ENCODE measurements around the gene CRTC3. TPM values are rescaled to one million over a fixed set of nuclear protein-coding genes. Genes with fewer than 3 reads are reported as not detected.

Gene CRTC3
- total and polyA plus RNA-seq, 11 donors, result 12.0 to 42.2 (median 24.0) TPM

- peak overlapping the region in 3 of 12 donors; percentile 11 to 17 (median 14) for H3K4me3 ChIP-seq
- H3K27ac ChIP-seq, result peak overlapping the region; percentile 75 to 91 (median 84)
- TF ChIP-seq POLR2A (IDR thresholded peaks at IDR 0.05), result peak in 1 of 2 donors; percentile 15
- TF ChIP-seq, protein P1, sequence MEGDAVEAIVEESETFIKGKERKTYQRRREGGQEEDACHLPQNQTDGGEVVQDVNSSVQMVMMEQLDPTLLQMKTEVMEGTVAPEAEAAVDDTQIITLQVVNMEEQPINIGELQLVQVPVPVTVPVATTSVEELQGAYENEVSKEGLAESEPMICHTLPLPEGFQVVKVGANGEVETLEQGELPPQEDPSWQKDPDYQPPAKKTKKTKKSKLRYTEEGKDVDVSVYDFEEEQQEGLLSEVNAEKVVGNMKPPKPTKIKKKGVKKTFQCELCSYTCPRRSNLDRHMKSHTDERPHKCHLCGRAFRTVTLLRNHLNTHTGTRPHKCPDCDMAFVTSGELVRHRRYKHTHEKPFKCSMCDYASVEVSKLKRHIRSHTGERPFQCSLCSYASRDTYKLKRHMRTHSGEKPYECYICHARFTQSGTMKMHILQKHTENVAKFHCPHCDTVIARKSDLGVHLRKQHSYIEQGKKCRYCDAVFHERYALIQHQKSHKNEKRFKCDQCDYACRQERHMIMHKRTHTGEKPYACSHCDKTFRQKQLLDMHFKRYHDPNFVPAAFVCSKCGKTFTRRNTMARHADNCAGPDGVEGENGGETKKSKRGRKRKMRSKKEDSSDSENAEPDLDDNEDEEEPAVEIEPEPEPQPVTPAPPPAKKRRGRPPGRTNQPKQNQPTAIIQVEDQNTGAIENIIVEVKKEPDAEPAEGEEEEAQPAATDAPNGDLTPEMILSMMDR (IDR thresholded peaks at IDR 0.05), result peak in 1 of 12 donors; percentile 5
- WGBS, 4 donors, result 21 to 29% (median 27%) methylated on average over 12 of the region's 12 CpGs
- intact Hi-C loops (cut with DNase I), result loop anchor here in 1 of 10 donors (5.0 kb wide), 1 partner anchor 35 kb away; no protein-coding TSS in a partner anchor
- peaks cover 8 to 93% (median 81%) of the 10 kb centered on the region in 12 donors for H3K4me1 ChIP-seq
- no peaks in the 10 kb centered on the region for H3K27me3 ChIP-seq
- peaks cover 0 to 3% (median 0%) of the 10 kb centered on the region in 9 donors for H3K36me3 ChIP-seq
- ATAC-seq (peak; percentile 82 to 89 (median 86)), DNase-seq (peak; percentile 83 to 96 (median 89))
- H3K9me3 ChIP-seq, result no peaks in the 10 kb centered on the region
These were observed 27.7 kb downstream of the CRTC3 start for GRCh38 chr15:90557186-90558084.

DNA sequence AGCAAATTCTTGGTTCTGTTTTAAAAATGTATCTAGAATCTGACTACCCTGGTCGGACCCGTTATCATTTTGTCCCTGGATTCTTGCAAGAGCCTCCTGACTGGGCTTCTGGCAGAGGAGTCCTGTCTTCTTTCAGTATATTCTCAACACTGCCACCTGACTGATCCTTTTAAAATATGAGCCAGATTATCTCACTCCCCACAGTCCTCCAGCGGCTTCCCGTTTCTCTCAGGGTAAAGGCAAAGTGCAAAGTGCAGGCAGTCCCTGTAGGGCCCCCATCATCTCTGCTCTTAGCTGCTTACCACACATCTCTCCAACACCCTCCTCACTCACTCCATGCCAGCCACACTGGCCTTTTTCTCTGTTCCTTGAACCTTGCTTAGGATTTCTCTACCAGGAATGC is 28.4 kb downstream of the CRTC3 start:
- 7 to 20% (median 13%) methylated on average over 4 of the region's 4 CpGs for WGBS, 4 donors
- TF ChIP-seq POLR2A (IDR thresholded peaks at IDR 0.05), result no peak
- TF ChIP-seq, protein P1 (IDR thresholded peaks at IDR 0.05), result no peak
- H3K27ac ChIP-seq, result peak overlapping the region; percentile 75 to 91 (median 84)
- H3K4me1 ChIP-seq, result peaks cover 8 to 93% (median 80%) of the 10 kb centered on the region in 12 donors
- DNase-seq (peak in 3 of 5 donors; percentile 35 to 49 (median 48)), ATAC-seq (peak; percentile 30 to 48 (median 40))
- H3K9me3 ChIP-seq, result no peaks in the 10 kb centered on the region
- no peaks in the 10 kb centered on the region for H3K27me3 ChIP-seq
- intact Hi-C loops (cut with DNase I), result loop anchor here in 1 of 10 donors (5.0 kb wide), 1 partner anchor 34 kb away; no protein-coding TSS in a partner anchor
- H3K4me3 ChIP-seq, result peak overlapping the region in 2 of 12 donors; percentile 11 to 17
- H3K36me3 ChIP-seq, result peaks cover 0 to 3% (median 0%) of the 10 kb centered on the region in 9 donors

- intact Hi-C loops (cut with DNase I), result loop anchor here in 1 of 10 donors (5.0 kb wide), 1 partner anchor 33 kb away; no protein-coding TSS in a partner anchor
- no peaks in the 10 kb centered on the region for H3K9me3 ChIP-seq
- 96 to 100% (median 99%) methylated on average over 1 of the region's 1 CpG for WGBS, 4 donors
These were observed 29.4 kb downstream of the CRTC3 start for GRCh38 chr15:90559119-90559518.

More at GRCh38 chr15:90559119-90559518, 29.4 kb downstream of the CRTC3 start:
- DNase-seq, result no peak
- no peak for TF ChIP-seq POLR2A (IDR thresholded peaks at IDR 0.05)
- TF ChIP-seq, protein P1 (IDR thresholded peaks at IDR 0.05), result no peak
- peaks cover 8 to 95% (median 80%) of the 10 kb centered on the region in 12 donors for H3K4me1 ChIP-seq
- H3K4me3 ChIP-seq, result no peak overlapping the region
- H3K36me3 ChIP-seq, result peaks cover 0 to 3% (median 0%) of the 10 kb centered on the region in 9 donors
- no peaks in the 10 kb centered on the region for H3K27me3 ChIP-seq
- no peak for ATAC-seq
- peak overlapping the region; percentile 75 to 91 (median 84) for H3K27ac ChIP-seq
